Stomach smooth muscle (tissue), 2 donors: ENCODE results near the gene UBE2O.

Experiments used
- H3K27ac ChIP-seq: one replicate; pipeline ENCODE4 v1.7.0; 2013; ENCODE audit warnings: mild to moderate bottlenecking, low read length, inconsistent platforms
- H3K27me3 ChIP-seq, 2 donors: one replicate each; pipeline ENCODE4 v1.7.0; 2013; ENCODE audit warnings: low read length in 2 of 2; ENCODE audit not compliant: insufficient read depth in 2 of 2, control insufficient read depth in 1 of 2
- H3K36me3 ChIP-seq, 2 donors: one replicate each; pipeline ENCODE4 v1.7.0; 2013; ENCODE audit warnings: low read length in 2 of 2; ENCODE audit not compliant: control insufficient read depth in 2 of 2, insufficient read depth in 2 of 2
- H3K4me1 ChIP-seq: one replicate; pipeline ENCODE4 v1.7.0; 2013; ENCODE audit warnings: low read length; ENCODE audit not compliant: control insufficient read depth, insufficient read depth
- H3K4me3 ChIP-seq, 2 donors: one replicate each; pipeline ENCODE4 v1.7.0; 2013; ENCODE audit warnings: low read length in 2 of 2
- H3K9ac ChIP-seq, 2 donors: one replicate each; pipeline ENCODE4 v1.7.0; 2013; ENCODE audit warnings: low read length in 2 of 2, mild to moderate bottlenecking in 1 of 2
- H3K9me3 ChIP-seq, 2 donors: one replicate each; pipeline ENCODE4 v1.7.0; 2013; ENCODE audit warnings: low read length in 2 of 2; ENCODE audit not compliant: control insufficient read depth in 2 of 2
- donor health status: healthy.
- donor health status: Pancreatic carcinoma.

UBE2O gene

GRCh38 chr17:76481071-76481655, 28.2 kb upstream of the UBE2O start:
- Histone ChIP-seq H3K27ac (no peak overlapping the region), H3K4me1 (no peaks in the 10 kb centered on the region), H3K9ac (no peak overlapping the region), H3K9me3 (no peaks in the 10 kb centered on the region), H3K27me3 (no peaks in the 10 kb centered on the region), H3K36me3 (no peaks in the 10 kb centered on the region), H3K4me3 (no peak overlapping the region)

DNA sequence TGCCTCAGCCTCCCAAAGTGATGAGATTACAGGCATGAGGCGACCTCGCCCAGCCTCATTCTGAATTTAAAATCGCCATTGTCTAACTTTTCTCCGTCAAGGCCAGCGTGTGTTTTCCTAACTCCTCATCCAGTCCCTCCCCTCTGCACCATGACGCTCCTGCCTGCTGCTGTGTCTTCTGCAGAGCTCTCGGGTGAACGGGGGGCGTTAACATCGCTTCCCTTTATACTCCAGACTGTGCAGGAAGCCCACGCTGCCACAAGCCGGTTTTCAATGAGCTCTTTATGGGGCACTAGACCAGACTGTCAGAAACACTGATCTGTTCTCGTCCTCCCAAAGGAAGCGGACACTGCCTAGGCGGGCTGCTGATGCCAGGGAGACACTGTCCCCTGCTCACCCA, 27.7 kb upstream of the UBE2O start:
- H3K27ac ChIP-seq: no peak overlapping the region

GRCh38 chr17:76479515-76480060, 26.6 kb upstream of the UBE2O start:
- no peak overlapping the region for H3K4me3 ChIP-seq
- no peaks in the 10 kb centered on the region for H3K27me3 ChIP-seq
- no peak overlapping the region for H3K27ac ChIP-seq
- no peak overlapping the region for H3K9ac ChIP-seq
- no peaks in the 10 kb centered on the region for H3K4me1 ChIP-seq
- no peaks in the 10 kb centered on the region for H3K36me3 ChIP-seq
- no peaks in the 10 kb centered on the region for H3K9me3 ChIP-seq

More for the DNA sequence above, 27.7 kb upstream of the UBE2O start:
- Histone ChIP-seq H3K36me3 (no peaks in the 10 kb centered on the region), H3K27me3 (no peaks in the 10 kb centered on the region), H3K9ac (no peak overlapping the region), H3K4me3 (no peak overlapping the region), H3K9me3 (no peaks in the 10 kb centered on the region), H3K4me1 (no peaks in the 10 kb centered on the region)

DNA sequence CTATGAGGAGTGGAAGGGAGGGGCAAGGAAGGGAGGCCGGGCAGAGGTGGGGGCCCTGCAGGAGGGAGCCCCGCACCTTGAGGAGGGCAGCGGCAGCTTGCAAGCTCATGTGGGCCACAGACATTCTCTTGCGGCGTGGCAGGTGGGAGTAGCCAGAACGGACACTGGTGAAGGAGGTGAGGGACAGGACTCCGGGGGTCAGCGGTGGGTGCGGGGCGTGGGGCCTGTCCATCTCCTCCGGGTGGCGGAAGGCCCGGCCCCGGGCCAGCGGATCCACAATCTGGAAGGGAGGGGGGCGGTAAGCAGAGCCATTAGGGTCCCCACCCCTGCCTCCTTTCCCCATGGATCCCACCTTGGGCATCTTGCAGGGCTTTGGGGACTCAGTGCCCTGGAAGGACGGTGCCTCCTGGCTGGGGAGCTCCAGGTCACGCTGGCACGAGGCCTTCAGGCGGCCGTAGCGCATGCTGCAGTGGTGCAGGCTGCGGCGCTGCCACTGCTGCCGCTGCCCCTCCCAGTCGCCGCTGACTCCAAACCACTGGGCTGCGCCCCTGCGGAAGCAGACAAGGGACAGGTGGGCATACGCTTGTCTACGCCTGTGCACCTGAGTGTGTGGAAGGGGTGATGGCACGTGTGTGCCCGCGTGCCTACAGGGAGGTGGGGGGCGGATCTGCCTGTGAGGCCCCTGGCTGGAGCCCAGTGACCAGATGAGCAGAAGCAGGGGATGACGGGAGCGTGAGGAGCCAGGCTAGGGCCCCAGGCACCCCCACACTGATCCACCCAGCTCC, 26.0 kb upstream of the UBE2O start:
- Histone ChIP-seq H3K9ac (no peak overlapping the region), H3K27me3 (no peaks in the 10 kb centered on the region), H3K36me3 (no peaks in the 10 kb centered on the region), H3K9me3 (no peaks in the 10 kb centered on the region), H3K27ac (no peak overlapping the region), H3K4me3 (no peak overlapping the region), H3K4me1 (no peaks in the 10 kb centered on the region)

DNA sequence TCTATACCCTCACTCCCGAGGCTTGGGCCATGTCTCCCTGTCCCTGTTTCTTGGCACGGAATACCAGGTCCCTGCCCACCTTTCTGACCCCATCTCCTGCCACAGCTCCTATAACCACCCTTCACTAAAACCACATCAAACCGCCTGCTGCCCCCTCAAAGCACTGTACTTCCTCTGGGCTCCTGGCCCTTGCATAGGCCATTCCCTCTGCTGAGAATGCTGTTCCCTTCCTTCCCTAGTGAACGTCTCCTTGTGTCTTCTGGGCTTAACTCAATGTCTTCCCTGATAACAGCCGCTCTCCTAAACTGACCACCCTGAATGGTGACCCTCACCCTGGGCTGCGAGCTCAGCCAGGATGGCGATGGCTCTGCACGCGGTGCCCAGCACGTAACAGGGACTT, 25.1 kb upstream of the UBE2O start:
- no peaks in the 10 kb centered on the region for H3K27me3 ChIP-seq
- H3K36me3 ChIP-seq: no peaks in the 10 kb centered on the region
- no peaks in the 10 kb centered on the region for H3K9me3 ChIP-seq
- no peak overlapping the region for H3K27ac ChIP-seq
- H3K4me1 ChIP-seq: no peaks in the 10 kb centered on the region
- no peak overlapping the region for H3K4me3 ChIP-seq
- no peak overlapping the region for H3K9ac ChIP-seq

GRCh38 chr17:76477576-76477975, 24.6 kb upstream of the UBE2O start:
- Histone ChIP-seq H3K9ac (no peak overlapping the region), H3K4me3 (no peak overlapping the region), H3K9me3 (no peaks in the 10 kb centered on the region), H3K27ac (no peak overlapping the region), H3K4me1 (no peaks in the 10 kb centered on the region), H3K27me3 (no peaks in the 10 kb centered on the region), H3K36me3 (no peaks in the 10 kb centered on the region)

DNA sequence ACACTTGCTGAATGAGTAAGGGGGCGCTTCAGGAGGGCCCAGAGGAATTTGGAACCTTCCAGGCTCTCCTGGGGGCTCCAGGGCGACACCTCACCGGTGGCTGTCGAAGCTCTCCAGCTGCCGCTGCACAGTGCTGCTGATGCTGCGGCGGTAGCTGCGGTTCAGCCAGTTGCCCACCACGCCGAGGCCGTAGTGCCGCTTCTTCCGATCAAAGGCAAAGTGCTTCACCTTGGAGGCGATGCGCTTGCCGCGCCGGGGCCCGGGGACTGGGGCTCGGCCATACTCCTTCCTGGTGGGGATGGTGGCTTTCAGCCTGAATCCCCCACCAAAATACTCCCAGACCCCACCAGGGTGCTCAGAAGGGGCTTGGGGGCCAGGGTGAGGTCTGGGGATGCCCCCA, 23.8 kb upstream of the UBE2O start:
- H3K4me3 ChIP-seq: no peak overlapping the region
- peaks cover 0 to 3% of the 10 kb centered on the region in 2 donors for H3K36me3 ChIP-seq
- H3K27ac ChIP-seq: no peak overlapping the region
- H3K4me1 ChIP-seq: no peaks in the 10 kb centered on the region
- no peaks in the 10 kb centered on the region for H3K27me3 ChIP-seq
- no peak overlapping the region for H3K9ac ChIP-seq
- H3K9me3 ChIP-seq: no peaks in the 10 kb centered on the region

DNA sequence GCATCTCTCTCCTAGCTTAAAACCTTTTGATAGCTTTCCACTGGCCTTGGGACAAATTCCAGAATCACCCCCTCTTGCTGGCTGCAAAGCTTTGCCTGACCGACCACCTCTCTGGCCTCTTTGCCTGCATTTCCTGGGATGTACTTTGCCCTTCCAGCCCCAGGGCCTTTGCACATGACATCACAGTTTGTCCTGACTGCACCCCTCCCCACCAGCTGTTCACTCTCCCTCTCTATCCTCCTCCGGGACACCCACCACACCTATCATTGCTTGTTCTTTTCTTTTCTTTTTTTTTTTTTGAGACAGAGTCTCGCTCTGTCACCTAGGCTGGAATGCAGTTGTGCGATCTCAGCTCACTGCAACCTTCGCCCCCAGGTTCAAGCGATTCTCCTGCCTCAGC, 22.4 kb upstream of the UBE2O start:
- Histone ChIP-seq H3K4me1 (no peaks in the 10 kb centered on the region), H3K9me3 (no peaks in the 10 kb centered on the region), H3K4me3 (no peak overlapping the region), H3K27me3 (no peaks in the 10 kb centered on the region), H3K9ac (no peak overlapping the region), H3K36me3 (peaks cover 0 to 3% of the 10 kb centered on the region in 2 donors), H3K27ac (no peak overlapping the region)

DNA sequence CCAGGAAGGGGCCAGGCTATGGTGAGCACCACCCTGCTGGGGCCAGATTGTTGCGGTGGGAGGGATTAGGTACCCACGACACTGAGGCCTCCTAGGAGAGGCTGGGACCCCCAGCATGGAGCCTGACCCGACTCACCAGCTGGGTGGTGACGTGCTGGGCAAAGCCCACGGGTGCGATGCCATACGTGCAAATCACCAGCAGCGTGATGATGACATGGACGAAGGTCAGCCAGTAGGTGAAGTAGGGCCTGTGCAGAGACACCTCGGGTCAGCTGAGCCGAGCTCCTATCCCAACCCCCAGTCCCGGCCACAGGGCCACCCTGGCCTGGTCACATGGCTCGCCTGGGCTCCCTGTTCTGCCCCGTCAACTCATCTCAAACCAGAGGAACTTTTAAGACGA, 21.9 kb upstream of the UBE2O start:
- Histone ChIP-seq H3K4me3 (no peak overlapping the region), H3K9ac (no peak overlapping the region), H3K27me3 (no peaks in the 10 kb centered on the region), H3K4me1 (no peaks in the 10 kb centered on the region), H3K9me3 (no peaks in the 10 kb centered on the region), H3K27ac (no peak overlapping the region), H3K36me3 (peaks cover 0 to 3% of the 10 kb centered on the region in 2 donors)

DNA sequence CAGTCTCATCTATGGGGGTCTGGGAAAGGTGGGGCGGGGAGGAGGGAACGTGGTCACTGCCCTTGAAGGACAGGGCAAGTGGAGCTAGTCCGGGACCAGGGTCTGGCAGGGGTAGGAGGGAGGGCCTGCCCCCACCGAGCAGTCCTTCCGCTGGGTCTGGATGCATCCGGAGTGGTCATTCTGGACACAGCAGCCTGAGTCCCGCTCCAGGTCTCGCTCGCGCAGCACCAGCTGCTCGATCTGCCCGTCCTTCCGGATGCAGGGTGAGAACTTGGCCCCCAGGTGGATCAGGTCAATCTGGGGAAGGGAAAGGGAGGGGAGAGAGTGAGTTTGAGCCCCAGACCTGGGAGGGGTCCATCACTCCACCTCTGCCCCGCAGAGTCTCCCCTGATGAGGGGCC, 21.3 kb upstream of the UBE2O start:
- no peaks in the 10 kb centered on the region for H3K27me3 ChIP-seq
- H3K4me3 ChIP-seq: no peak overlapping the region
- no peaks in the 10 kb centered on the region for H3K4me1 ChIP-seq
- no peaks in the 10 kb centered on the region for H3K9me3 ChIP-seq
- no peak overlapping the region for H3K9ac ChIP-seq
- H3K27ac ChIP-seq: no peak overlapping the region
- H3K36me3 ChIP-seq: peaks cover 0 to 3% of the 10 kb centered on the region in 2 donors

DNA sequence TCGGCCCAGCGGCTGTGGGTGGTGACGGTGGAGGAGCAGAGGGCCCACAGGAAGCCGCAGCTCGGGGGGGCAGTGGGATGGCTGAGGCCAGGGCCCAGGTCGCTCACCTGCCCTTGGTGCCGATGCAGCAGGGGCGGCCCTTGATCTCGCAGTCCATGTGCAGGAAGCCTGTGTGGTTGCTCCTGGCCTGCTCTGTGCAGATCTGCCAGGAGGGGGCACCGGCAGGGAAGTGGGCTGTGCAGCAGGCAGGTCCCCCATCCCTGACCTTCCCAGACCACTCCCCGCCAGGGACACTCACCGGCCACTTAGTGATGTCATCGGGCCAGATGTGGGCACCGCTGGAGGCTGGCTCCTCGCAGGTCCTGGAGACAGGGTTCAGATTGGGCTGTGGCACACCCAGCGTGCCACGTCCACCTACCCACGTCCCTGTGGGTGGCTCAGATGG, 20.6 kb upstream of the UBE2O start:
- Histone ChIP-seq H3K9ac (no peak overlapping the region), H3K9me3 (no peaks in the 10 kb centered on the region), H3K27ac (no peak overlapping the region), H3K4me1 (no peaks in the 10 kb centered on the region), H3K27me3 (no peaks in the 10 kb centered on the region), H3K4me3 (no peak overlapping the region), H3K36me3 (peaks cover 0 to 3% of the 10 kb centered on the region in 2 donors)
